CD4-positive, alpha-beta T cell treated with Interferon gamma for 1 hour (primary cell): Measurements from ENCODE around the gene ZNF536.
"Not testable (repeated sequence)": the region's sequence is repeated elsewhere in the genome, so short reads cannot be mapped to it uniquely, and the experiment has no call there.

ENCODE experiments used
- DNase-seq: peaks from one replicate; pipeline ENCODE4 v3.0.0-alpha.2; 2020

The ZNF536 gene

GRCh38 chr19:30420881-30421280, 48.7 kb downstream of the ZNF536 start:
- no peak for DNase-seq

- DNase-seq: no peak
Measured at GRCh38 chr19:30421571-30421970, 49.4 kb downstream of the ZNF536 start.

- DNase-seq: no peak
Measured at GRCh38 chr19:30423481-30423880, 51.3 kb downstream of the ZNF536 start.

GRCh38 chr19:30425885-30426838, 54.0 kb downstream of the ZNF536 start:
- no peak for DNase-seq

GRCh38 chr19:30426864-30427263, 54.7 kb downstream of the ZNF536 start:
- DNase-seq: no peak

GRCh38 chr19:30428092-30428680, 56.0 kb downstream of the ZNF536 start:
- DNase-seq: no peak

- no peak for DNase-seq
Measured at GRCh38 chr19:30428844-30429243, 56.7 kb downstream of the ZNF536 start.

- no peak for DNase-seq
Measured at GRCh38 chr19:30430206-30430734, 58.1 kb downstream of the ZNF536 start.

GRCh38 chr19:30431591-30431990, 59.4 kb downstream of the ZNF536 start:
- no peak for DNase-seq

GRCh38 chr19:30434797-30435594, 62.8 kb downstream of the ZNF536 start:
- no peak for DNase-seq

- no peak for DNase-seq
Measured at GRCh38 chr19:30437869-30438268, 65.7 kb downstream of the ZNF536 start.

- no peak for DNase-seq
Measured at GRCh38 chr19:30439310-30439709, 67.1 kb downstream of the ZNF536 start.

GRCh38 chr19:30441011-30441410, 68.8 kb downstream of the ZNF536 start:
- DNase-seq: no peak

- no peak for DNase-seq
Measured at GRCh38 chr19:30442674-30443073, 70.5 kb downstream of the ZNF536 start.

- no peak for DNase-seq
Measured at GRCh38 chr19:30443531-30444252, 71.5 kb downstream of the ZNF536 start.

GRCh38 chr19:30444253-30444671, 72.1 kb downstream of the ZNF536 start:
- DNase-seq: no peak

- DNase-seq: no peak
Measured at GRCh38 chr19:30444686-30445232, 72.6 kb downstream of the ZNF536 start.

GRCh38 chr19:30445385-30445784, 73.2 kb downstream of the ZNF536 start:
- DNase-seq: no peak

- not testable (repeated sequence) for DNase-seq
Measured at GRCh38 chr19:30446120-30446519, 73.9 kb downstream of the ZNF536 start.

- DNase-seq: no peak
Measured at GRCh38 chr19:30446850-30447552, 74.8 kb downstream of the ZNF536 start.

- DNase-seq: no peak
Measured at GRCh38 chr19:30447553-30447870, 75.3 kb downstream of the ZNF536 start.
